ENCODE measurements around the gene MCC. TPM values are rescaled to one million over a fixed set of nuclear protein-coding genes. Genes with fewer than 3 reads are reported as not detected.

MCC gene
- total RNA-seq, 1 experiment from 2014 or later: 0.60 TPM

GRCh38 chr5:113223831-113224604 is 264.2 kb downstream of the MCC start:
- no TSS peak for BruUV-seq (replicated peaks)
- no peak overlapping the region for H3K27ac ChIP-seq (ENCODE audit: low read depth, low read length, poor library complexity, severe bottlenecking)
- H3K36me3 ChIP-seq (ENCODE audit: insufficient read depth, low read length, poor library complexity, severe bottlenecking): no peaks in the 10 kb centered on the region
- ChIA-PET POLR2A (ENCODE audit: low non-redundant PET) (no interaction called here), CTCF (no interaction called here)
- TF ChIP-seq CTCF (conservative IDR thresholded peaks at IDR 0.05; ENCODE audit: low read depth, low read length): no peak
- TF ChIP-seq EZH2 (IDR thresholded peaks at IDR 0.05; ENCODE audit: borderline replicate concordance, low read depth, low read length, poor library complexity, severe bottlenecking): no peak
- no peaks in the 10 kb centered on the region for H3K9me3 ChIP-seq (ENCODE audit: low read depth, low read length, poor library complexity, severe bottlenecking)
- no peak overlapping the region for H3K4me3 ChIP-seq (ENCODE audit: low read depth, low read length, poor library complexity, severe bottlenecking)
- intact Hi-C loops (cut with micrococcal nuclease; ENCODE audit: unreplicated experiment): no loop called here
- DNase-seq (ENCODE audit: low spot score): no peak
- peaks cover 5% of the 10 kb centered on the region for H3K27me3 ChIP-seq (replicated peaks; ENCODE audit: insufficient read depth, low read depth, low read length, poor library complexity)
- H3K4me1 ChIP-seq (ENCODE audit: insufficient read depth, low read length, poor library complexity, severe bottlenecking): no peaks in the 10 kb centered on the region

- no peaks in the 10 kb centered on the region for H3K9me3 ChIP-seq (ENCODE audit: low read depth, low read length, poor library complexity, severe bottlenecking)
- peaks cover 5% of the 10 kb centered on the region for H3K27me3 ChIP-seq (replicated peaks; ENCODE audit: insufficient read depth, low read depth, low read length, poor library complexity)
- POLR2A ChIA-PET (ENCODE audit: low non-redundant PET): no interaction called here
- H3K4me1 ChIP-seq (ENCODE audit: insufficient read depth, low read length, poor library complexity, severe bottlenecking): no peaks in the 10 kb centered on the region
- no peak overlapping the region for H3K4me3 ChIP-seq (ENCODE audit: low read depth, low read length, poor library complexity, severe bottlenecking)
- CTCF ChIA-PET: no interaction called here
- BruUV-seq (replicated peaks): no TSS peak
- no peaks in the 10 kb centered on the region for H3K36me3 ChIP-seq (ENCODE audit: insufficient read depth, low read length, poor library complexity, severe bottlenecking)
- no peak overlapping the region for H3K27ac ChIP-seq (ENCODE audit: low read depth, low read length, poor library complexity, severe bottlenecking)
- intact Hi-C loops (cut with micrococcal nuclease; ENCODE audit: unreplicated experiment): no loop called here
- TF ChIP-seq CTCF (conservative IDR thresholded peaks at IDR 0.05; ENCODE audit: low read depth, low read length) (no peak), EZH2 (IDR thresholded peaks at IDR 0.05; ENCODE audit: borderline replicate concordance, low read depth, low read length, poor library complexity, severe bottlenecking) (no peak)
- DNase-seq (ENCODE audit: low spot score): no peak
These were observed 264.9 kb downstream of the MCC start for GRCh38 chr5:113223315-113223714.

- intact Hi-C loops (cut with micrococcal nuclease; ENCODE audit: unreplicated experiment): no loop called here
- DNase-seq (ENCODE audit: low spot score): no peak
- no peaks in the 10 kb centered on the region for H3K4me1 ChIP-seq (ENCODE audit: insufficient read depth, low read length, poor library complexity, severe bottlenecking)
- peaks cover 10% of the 10 kb centered on the region for H3K27me3 ChIP-seq (replicated peaks; ENCODE audit: insufficient read depth, low read depth, low read length, poor library complexity)
- no peaks in the 10 kb centered on the region for H3K9me3 ChIP-seq (ENCODE audit: low read depth, low read length, poor library complexity, severe bottlenecking)
- no peak overlapping the region for H3K4me3 ChIP-seq (ENCODE audit: low read depth, low read length, poor library complexity, severe bottlenecking)
- ChIA-PET CTCF (no interaction called here), POLR2A (ENCODE audit: low non-redundant PET) (no interaction called here)
- no peaks in the 10 kb centered on the region for H3K36me3 ChIP-seq (ENCODE audit: insufficient read depth, low read length, poor library complexity, severe bottlenecking)
- no TSS peak for BruUV-seq (replicated peaks)
- no peak overlapping the region for H3K27ac ChIP-seq (ENCODE audit: low read depth, low read length, poor library complexity, severe bottlenecking)
- no peak for TF ChIP-seq EZH2 (IDR thresholded peaks at IDR 0.05; ENCODE audit: borderline replicate concordance, low read depth, low read length, poor library complexity, severe bottlenecking)
- TF ChIP-seq CTCF (conservative IDR thresholded peaks at IDR 0.05; ENCODE audit: low read depth, low read length): no peak
These were observed 266.7 kb downstream of the MCC start for GRCh38 chr5:113221294-113222176.

Data from A673 (cell line).